GM18873 (cell line): ENCODE results near the gene CYB5R3.
"Not testable (repeated sequence)": the region's sequence is repeated elsewhere in the genome, so short reads cannot be mapped to it uniquely, and the experiment has no call there.

Source experiments
- ATAC-seq: cut with Tn5 transposase; IDR thresholded peaks from one replicate; pipeline ENCODE4 v1.9.1; 2021; ENCODE audit warnings: mild to moderate bottlenecking, moderate library complexity, moderate number of reproducible peaks; ENCODE audit not compliant: unreplicated experiment, low FRiP score

The CYB5R3 gene

GRCh38 chr22:42608136-42608822, 40.9 kb downstream of the CYB5R3 start:
- no peak for ATAC-seq

GRCh38 chr22:42607641-42608040, 41.6 kb downstream of the CYB5R3 start:
- not testable (repeated sequence) for ATAC-seq

- no peak for ATAC-seq
Observed at GRCh38 chr22:42604403-42604802, 44.8 kb downstream of the CYB5R3 start.

GRCh38 chr22:42603427-42603826, 45.8 kb downstream of the CYB5R3 start:
- ATAC-seq, result no peak

- ATAC-seq, result no peak
Observed at GRCh38 chr22:42602470-42602869, 46.7 kb downstream of the CYB5R3 start.

- no peak for ATAC-seq
Observed at GRCh38 chr22:42601879-42602465, 47.2 kb downstream of the CYB5R3 start.

- ATAC-seq, result no peak
Observed at GRCh38 chr22:42596863-42597530, 52.2 kb downstream of the CYB5R3 start.

GRCh38 chr22:42596336-42596735, 52.9 kb downstream of the CYB5R3 start:
- no peak for ATAC-seq

- ATAC-seq, result no peak
Observed at GRCh38 chr22:42595434-42595833, 53.8 kb downstream of the CYB5R3 start.

GRCh38 chr22:42591987-42592386, 57.2 kb downstream of the CYB5R3 start:
- ATAC-seq, result no peak

- ATAC-seq, result no peak
Observed at GRCh38 chr22:42587588-42588175, 61.5 kb downstream of the CYB5R3 start.

- no peak for ATAC-seq
Observed at GRCh38 chr22:42586381-42586780, 62.8 kb downstream of the CYB5R3 start.

GRCh38 chr22:42585096-42585495, 64.1 kb downstream of the CYB5R3 start:
- ATAC-seq, result no peak

GRCh38 chr22:42584364-42584940, 64.7 kb downstream of the CYB5R3 start:
- no peak for ATAC-seq

- no peak for ATAC-seq
Observed at GRCh38 chr22:42582987-42583386, 66.2 kb downstream of the CYB5R3 start.

GRCh38 chr22:42581762-42582716, 67.2 kb downstream of the CYB5R3 start:
- ATAC-seq, result no peak

- ATAC-seq, result not testable (repeated sequence)
Observed at GRCh38 chr22:42581194-42581761, 67.9 kb downstream of the CYB5R3 start.

- not testable (repeated sequence) for ATAC-seq
Observed at GRCh38 chr22:42580040-42580439, 69.2 kb downstream of the CYB5R3 start.

GRCh38 chr22:42577623-42578240, 71.5 kb downstream of the CYB5R3 start:
- no peak for ATAC-seq
